Measurements from ENCODE around the gene MSI2. TPM values are rescaled to one million over a fixed set of nuclear protein-coding genes. Genes with fewer than 3 reads are reported as not detected.

The MSI2 gene
- total and polyA plus RNA-seq, 9 of the 15 experiments (the other 6 are each of a cell fraction or from before 2014, with no cell fraction given) = 4.6 to 61.8 (median 42.4) TPM

- Histone ChIP-seq H3K9ac (ENCODE audit: insufficient read depth in 1 of 2, low read depth in 2 of 2, low read length in 2 of 2) (no peak overlapping the region), H3K9me3 (replicated peaks; ENCODE audit: control insufficient read depth, insufficient read depth, low read depth, low read length) (no peaks in the 10 kb centered on the region), H3K4me1 (replicated peaks in 1 of 2; ENCODE audit: control insufficient read depth in 2 of 2, insufficient read depth in 2 of 2, low read length in 2 of 2) (peaks cover 8 to 36% of the 10 kb centered on the region in 2 experiments; a peak in 4 of 5 replicates), H3K9me1 (ENCODE audit: control insufficient read depth, insufficient read depth, low read length) (no peaks in the 10 kb centered on the region), H2AFZ (ENCODE audit: low read depth, low read length) (no peak overlapping the region), H3K4me2 (ENCODE audit: insufficient read depth, low read length) (peak overlapping the region; percentile 21; the same call in 1 of the 2 replicates), H3K4me3 (no peak overlapping the region), H4K20me1 (replicated peaks; ENCODE audit: control insufficient read depth, insufficient read depth, low read length) (peaks cover 30% of the 10 kb centered on the region; the same call in 1 of the 2 replicates), H3K79me2 (ENCODE audit: control insufficient read depth, insufficient read depth, low read length) (no peaks in the 10 kb centered on the region), H3K27ac (ENCODE audit: extremely low read depth, low read depth, low read length) (no peak overlapping the region), H3K36me3 (ENCODE audit: control insufficient read depth, insufficient read depth, low read length) (no peaks in the 10 kb centered on the region; the same call in 2 of the 3 replicates), H3K27me3 (ENCODE audit: control insufficient read depth in 2 of 2, insufficient read depth in 2 of 2, low read length in 2 of 2) (no peaks in the 10 kb centered on the region)
- no peak for DNase-seq (ENCODE audit: extremely low read depth in 1 of 4, low spot score in 3 of 4)
- TF ChIP-seq NFE2 (IDR thresholded peaks at IDR 0.05; ENCODE audit: low read depth) (no peak), ZNF766 (CRISPR knock-in tag; conservative IDR thresholded peaks at IDR 0.05) (no peak), SNRNP70 (optimal IDR thresholded peaks at IDR 0.05; ENCODE audit: low read depth, low read length) (no peak), NONO (IDR thresholded peaks at IDR 0.05; ENCODE audit: low read depth in 2 of 2, low read length in 1 of 2) (no peak), TAF7 (tag; IDR thresholded peaks at IDR 0.05) (no peak), RAD21 (CRISPR knock-in tag; conservative IDR thresholded peaks at IDR 0.05 in 1 of 2, IDR thresholded peaks at IDR 0.05 in 1 of 2) (no peak), ZSCAN29 (IDR thresholded peaks at IDR 0.05) (no peak), ADNP (tag; IDR thresholded peaks at IDR 0.05) (no peak), ZNF175 (CRISPR knock-in tag; IDR thresholded peaks at IDR 0.05; ENCODE audit: low read depth) (no peak)
- TF ChIP-seq, protein P1, sequence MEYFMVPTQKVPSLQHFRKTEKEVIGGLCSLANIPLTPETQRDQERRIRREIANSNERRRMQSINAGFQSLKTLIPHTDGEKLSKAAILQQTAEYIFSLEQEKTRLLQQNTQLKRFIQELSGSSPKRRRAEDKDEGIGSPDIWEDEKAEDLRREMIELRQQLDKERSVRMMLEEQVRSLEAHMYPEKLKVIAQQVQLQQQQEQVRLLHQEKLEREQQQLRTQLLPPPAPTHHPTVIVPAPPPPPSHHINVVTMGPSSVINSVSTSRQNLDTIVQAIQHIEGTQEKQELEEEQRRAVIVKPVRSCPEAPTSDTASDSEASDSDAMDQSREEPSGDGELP (CRISPR knock-in tag; IDR thresholded peaks at IDR 0.05; ENCODE audit: borderline replicate concordance) = no peak
- WGBS (ENCODE audit: insufficient coverage, low coverage, missing lambda C conversion rate) = 51% methylated on average over 2 of the region's 2 CpGs
- FAIRE-seq = no peak
- no peak for ATAC-seq
- CTCF ChIA-PET (ENCODE audit: low intra/inter-chr PET ratio) = no interaction called here
- BruUV-seq (replicated peaks) = no TSS peak
- POLR2A ChIA-PET = interaction anchor here (1.8 kb wide), 1 partner anchor 11 kb away, joined by 8 read pairs; no protein-coding TSS in a partner anchor
- in situ Hi-C loops (cut with MboI) (no loop called here), intact Hi-C loops (cut with micrococcal nuclease) (no loop called here)
Observed at GRCh38 chr17:57482657-57483056, 226.3 kb downstream of the MSI2 start.

Data from K562 (cell line).